Dermis microvascular lymphatic vessel endothelial cell (primary cell): ENCODE measurements around the gene VSX2. TPM values are rescaled to one million over a fixed set of nuclear protein-coding genes. Genes with fewer than 3 reads are reported as not detected.

Source experiments
- DNase-seq, 2 donors: peaks; one replicate each; pipeline versions ENCODE4 v3.0.0 to v3.0.0-alpha.2; 2010; ENCODE audit warnings: low read depth in 2 of 2
- total RNA-seq: library from RNA; depleted of rRNA; stranded (reverse); fragments of >200 nt; gene quantifications from 2 replicates; pipeline ENCODE4 v1.2.1, GENCODE V29; 2014

VSX2 gene
- total RNA-seq: not detected in 2 replicates

DNA sequence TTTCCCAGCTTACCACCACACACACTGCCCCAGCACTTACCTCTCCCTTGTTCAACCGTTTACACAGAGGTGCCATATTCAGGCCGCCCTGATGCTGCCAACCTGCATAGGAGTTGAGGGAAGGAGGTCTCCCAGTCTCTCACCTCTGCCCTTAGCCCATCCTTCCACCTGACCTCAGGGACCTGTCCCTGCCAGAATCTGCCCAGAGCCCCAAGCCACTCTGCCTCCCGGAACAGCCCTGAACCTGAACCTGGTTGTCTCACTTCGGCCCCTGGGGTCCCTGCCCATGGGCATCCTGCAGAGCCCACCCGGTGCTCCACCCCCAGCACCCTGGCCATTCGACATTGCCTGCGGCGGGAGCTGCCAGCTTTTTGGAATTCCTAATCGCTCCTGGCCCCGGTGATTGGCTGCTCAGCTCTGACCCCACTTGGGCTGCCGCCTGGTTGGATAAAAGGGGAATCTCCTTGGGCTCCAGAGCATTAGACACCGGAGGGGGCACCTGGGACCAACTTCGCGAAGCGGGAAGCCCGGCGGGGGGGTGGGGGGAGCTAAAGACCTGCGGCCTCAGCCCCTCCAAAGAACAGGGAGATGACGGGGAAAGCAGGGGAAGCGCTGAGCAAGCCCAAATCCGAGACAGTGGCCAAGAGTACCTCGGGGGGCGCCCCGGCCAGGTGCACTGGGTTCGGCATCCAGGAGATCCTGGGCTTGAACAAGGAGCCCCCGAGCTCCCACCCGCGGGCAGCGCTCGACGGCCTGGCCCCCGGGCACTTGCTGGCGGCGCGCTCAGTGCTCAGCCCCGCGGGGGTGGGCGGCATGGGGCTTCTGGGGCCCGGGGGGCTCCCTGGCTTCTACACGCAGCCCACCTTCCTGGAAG, at the start of gene VSX2:
Gene VSX2, plus strand, starts transcription at position 476 of the 874 bp plus-strand sequence. Its CDS starts 113 bp downstream, at position 589.
- DNase-seq: no peak

GRCh38 chr14:74190927-74191575, 48.2 kb upstream of the VSX2 start:
- no peak for DNase-seq

DNA sequence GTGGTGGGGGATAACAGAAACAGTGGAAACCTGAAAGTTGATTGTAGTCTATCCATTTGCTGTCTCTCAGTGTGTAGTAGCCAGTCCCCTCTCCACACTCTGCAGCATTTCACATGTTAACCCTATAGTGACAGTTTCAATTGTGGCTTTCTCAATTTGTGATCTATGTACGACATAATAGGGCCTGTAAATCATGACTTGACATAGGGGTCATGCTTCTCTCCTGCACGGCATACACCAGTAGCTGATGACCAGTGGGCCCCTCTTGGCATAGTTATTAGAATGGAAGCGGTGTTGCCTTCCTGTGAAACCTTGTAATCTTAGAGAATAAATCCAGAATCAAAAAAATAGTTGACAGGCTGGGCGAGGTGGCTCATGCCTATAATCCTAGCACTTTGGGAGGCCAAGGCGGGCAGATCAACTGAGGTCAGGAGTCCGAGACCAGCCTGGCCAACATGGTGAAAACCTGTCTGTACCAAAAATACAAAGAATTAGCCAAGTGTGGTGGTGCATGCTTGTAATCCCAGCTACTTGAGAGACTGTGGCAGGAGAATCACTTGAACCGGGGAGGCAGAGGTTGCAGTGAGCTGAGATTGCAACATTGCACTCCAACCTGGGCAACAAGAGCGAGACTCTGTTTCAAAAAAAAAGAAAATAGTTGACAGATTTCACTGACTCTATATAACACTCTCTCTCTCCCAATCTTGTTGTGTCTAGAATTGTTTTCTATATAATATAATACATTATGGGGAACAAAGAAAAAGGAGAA, 44.6 kb upstream of the VSX2 start:
- no peak for DNase-seq

- no peak for DNase-seq
Observed at GRCh38 chr14:74195623-74196022, 43.6 kb upstream of the VSX2 start.

DNA sequence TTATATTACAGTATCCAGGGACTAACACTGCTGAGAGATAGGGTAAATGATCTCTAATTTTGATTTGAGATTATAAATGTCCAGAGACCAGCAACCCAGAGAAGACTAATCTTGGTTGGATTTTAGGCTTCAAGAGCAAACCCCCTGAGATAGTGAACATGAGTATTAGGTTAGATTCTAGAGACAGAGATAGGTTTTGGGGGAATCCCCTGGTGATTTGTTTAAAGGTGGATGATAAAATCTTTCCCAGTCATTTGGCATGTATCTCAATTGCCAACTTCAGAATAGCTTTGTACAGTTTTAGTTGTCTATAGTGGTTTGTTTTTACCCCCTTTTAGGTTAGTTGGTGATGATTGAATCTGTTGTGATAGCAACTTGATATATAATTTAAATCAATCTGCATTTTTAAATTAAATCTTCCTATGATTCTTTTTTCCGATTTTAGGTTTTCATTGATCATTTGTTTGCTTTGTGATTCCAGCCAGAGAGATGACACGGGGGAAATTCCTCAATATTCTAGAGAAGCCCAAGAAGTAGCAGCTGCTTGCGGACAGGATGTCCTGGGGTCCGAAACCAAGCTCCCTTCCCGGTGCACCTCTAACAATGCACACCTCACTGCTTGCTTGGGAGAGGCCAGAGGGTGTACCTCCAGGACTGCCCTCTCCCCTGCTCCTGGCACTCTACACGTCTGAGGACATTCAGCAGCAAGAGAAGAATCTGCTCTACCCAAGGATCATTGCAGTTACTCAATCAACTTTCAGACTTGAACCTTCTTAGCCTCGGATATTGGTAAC, 40.6 kb upstream of the VSX2 start:
- no peak for DNase-seq

DNA sequence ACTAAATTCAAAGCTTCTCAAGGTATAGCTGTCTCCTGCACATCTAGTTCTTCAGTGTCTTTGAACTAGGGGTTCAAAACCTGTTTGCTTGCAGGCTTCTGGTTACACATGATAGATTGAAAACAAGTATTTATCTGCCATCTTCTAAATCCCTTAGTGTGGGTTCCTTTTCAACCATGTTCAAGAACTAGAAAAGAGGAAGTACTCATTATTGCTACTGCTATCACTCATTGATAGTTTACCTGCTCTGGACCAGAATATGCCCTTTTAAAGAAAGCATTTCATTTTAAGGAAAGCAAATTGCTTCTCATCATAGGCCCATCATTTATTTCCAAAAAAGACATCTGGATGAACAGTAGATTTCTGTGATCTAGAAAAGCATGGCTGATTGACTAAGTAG, 37.1 kb upstream of the VSX2 start:
- no peak for DNase-seq

- DNase-seq: no peak
Observed at GRCh38 chr14:74203639-74204038, 35.6 kb upstream of the VSX2 start.

GRCh38 chr14:74204491-74204890, 34.8 kb upstream of the VSX2 start:
- no peak for DNase-seq

GRCh38 chr14:74205882-74206281, 33.4 kb upstream of the VSX2 start:
- DNase-seq: no peak

GRCh38 chr14:74207943-74208342, 31.3 kb upstream of the VSX2 start:
- DNase-seq: no peak

DNA sequence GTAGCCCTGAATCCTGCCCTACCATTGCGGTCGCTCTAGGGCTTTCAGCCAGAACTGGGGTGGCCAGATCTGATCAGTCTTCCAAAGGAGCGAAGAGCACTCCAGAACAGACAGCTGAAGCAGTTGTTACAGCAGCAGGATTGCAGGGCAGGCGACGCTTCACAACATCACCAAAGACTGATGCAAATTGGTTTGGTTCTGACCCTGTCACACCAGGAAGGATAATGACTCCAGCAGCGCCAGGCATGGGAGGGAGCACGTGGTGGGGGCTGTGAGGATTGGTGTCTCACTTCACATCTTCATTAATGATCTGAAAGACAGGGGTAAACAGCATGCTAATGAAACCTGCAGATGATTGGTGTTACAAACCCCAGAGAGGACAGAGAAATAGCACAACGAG, 30.6 kb upstream of the VSX2 start:
- DNase-seq: no peak

GRCh38 chr14:74211945-74212580, 27.2 kb upstream of the VSX2 start:
- no peak for DNase-seq

DNA sequence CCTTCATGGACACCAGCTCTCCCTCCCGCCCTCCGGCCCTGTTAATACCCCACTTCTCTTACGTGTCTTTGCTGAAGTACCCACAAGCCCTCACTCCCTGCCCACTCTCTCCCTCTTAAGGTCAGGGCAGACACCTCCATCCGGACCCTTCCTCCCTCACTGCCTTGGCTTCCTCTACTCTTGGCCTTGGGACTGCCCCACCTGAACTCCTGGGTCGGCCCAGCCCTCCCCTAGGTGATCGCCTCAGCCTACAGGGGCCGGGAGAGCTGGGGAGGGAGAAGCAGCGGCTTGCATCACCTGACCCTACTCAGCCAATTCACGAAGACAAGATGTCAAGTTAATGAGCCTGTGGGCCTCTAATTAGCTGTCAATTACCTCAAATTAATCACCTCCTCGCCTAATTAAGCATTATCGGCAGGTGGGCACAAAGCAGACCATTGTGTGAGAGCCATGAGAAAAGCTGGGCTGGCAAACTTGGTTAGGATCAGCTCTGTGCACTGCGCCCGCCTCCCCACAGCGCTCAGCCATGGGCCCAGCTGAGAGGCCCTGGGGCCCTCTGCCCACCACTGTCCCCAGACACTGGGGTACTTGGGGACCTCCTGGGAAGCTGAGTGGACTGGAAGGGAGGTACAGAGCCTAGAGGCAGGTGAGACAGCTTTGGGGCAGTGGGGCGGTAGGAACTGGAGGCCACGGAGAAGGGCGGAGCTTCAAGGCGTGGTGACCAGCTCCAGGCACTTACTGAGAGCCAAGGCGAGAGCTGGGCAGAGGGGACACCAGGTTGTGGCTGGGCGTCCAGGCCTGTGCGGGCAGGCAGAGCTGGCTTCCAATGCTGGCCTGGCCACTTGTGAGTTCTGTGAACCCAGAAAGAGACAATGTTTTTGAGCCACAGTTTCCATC, 25.1 kb upstream of the VSX2 start:
- no peak for DNase-seq

DNA sequence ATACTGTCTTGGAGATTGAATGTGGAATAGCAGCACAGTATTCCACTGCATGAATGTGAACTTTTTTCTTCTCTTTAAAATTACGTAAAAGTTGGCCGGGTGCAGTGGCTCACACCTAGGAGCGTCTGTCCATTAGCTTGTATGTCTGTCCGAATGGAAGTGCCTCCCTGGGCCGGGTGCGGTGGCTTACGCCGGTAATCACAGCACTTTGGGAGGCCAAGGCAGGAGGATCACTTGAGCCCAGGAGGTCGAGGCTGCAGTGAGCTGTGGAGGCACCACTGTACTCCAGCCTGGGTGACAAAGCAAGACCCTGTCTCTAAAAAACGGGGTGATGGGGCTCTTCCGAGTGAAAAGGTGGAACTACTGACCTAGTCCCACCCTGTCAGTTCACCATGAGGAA, 22.6 kb upstream of the VSX2 start:
- DNase-seq: no peak

DNA sequence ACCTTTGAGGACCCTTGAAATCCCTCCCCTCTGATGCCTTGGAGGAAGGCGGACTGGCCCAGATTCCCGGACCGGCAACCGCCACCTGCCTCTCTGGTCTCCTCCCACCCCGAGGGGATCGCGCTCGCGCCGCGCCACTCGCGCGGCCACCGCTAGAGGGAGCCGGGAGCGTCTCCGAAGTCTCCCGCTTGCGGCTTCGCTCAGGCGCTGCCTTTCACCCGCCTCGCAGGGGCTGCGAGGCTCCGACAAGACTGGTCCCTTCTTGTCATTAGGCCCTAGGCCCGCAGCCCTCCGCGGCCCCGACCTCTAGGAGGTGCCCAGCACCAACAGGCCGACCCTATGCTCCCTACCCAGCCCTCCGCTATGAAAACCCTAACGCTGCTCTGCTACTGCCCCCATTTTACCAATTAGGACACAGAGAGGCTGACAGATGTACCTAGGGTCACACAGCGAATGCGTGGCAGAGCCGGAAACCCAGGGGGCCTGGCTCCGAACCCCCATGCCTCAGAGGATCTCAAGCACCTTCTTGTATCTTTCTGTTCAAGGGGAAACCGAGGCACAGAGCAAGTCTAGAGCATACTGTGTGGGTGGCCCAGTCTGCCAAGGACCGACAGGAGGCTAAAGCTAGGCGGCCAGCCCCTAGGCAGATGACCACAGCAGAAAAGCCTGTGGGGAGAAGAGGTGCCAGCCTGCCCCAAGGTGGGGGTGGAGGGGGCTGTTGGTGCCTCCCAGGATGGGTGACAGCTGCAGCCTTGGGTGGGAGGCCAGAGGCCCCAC, 21.4 kb upstream of the VSX2 start:
- peak; percentile 22 to 56 for DNase-seq

DNA sequence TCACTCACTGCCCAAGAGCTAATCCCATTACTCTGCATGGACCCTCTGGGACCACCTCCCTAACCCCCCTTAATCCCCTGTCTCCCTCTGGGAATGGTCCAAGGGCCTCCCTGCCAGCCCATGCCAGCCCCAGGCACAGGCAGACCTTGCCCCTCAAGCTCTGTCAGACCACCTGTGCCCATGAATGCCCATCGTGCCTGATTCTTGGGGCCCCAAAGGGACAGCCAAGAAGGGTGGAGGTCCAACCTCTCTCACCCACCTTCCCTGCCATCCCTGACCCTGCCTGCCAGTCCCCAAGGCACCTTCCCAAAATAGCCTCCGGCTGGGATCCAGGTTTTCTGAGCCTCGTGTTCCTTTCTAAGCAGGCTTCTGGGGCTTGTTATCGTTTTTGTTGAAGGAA, 20.8 kb upstream of the VSX2 start:
- DNase-seq: no peak

DNA sequence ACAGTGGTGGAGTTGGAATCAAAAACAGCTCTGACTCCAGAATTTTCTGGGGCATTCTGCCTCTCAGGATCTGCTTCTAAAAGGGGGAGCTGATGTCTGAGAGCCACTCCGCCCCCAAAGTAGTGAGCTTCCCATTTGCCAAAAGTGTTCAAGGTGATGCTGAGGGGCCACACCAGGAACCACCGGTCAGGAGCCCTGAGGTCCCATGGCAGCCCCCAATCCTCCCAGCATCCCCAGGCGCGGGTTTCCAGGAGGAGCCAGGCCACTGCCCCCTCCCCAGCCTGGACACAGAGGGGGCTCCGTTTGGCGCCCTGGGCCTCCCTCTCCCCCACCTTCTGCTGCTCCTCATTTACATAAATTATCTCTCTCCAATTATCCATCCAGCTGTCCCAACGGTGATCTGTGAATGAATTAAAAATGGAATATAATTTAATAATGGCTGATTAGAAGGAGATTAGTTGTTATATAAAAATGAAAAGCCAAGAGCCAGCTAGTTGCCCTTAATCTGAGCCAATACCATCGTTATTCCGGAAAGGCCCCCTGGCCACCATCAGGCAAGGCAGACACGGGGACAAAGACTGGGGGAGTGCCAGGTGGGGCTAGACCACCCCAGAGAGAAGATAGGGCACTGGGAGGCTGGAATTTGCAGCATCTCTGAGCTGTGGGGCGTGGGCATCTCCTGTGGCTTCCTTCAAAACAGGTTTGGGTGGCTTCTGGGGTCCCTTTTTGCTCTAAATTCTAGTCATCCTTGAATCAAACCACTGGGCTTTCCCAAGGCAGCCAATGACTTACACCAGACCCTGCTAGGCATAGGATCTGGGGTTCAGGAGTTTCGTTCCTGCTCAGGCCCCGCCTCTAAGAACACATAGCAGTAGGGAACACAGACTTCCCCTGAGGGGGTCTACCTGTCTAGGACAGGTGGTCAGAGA, 19.7 kb upstream of the VSX2 start:
- no peak for DNase-seq

GRCh38 chr14:74220991-74221390, 18.3 kb upstream of the VSX2 start:
- DNase-seq: no peak
